LoVo (cell line): ENCODE results near the gene ERC2.
"Not testable (repeated sequence)": the region's sequence is repeated elsewhere in the genome, so short reads cannot be mapped to it uniquely, and the experiment has no call there.

Experiments used
- DNase-seq: peaks from one replicate; pipeline ENCODE4 v3.0.0-alpha.2; 2016; ENCODE audit warnings: low spot score

The ERC2 gene

DNA sequence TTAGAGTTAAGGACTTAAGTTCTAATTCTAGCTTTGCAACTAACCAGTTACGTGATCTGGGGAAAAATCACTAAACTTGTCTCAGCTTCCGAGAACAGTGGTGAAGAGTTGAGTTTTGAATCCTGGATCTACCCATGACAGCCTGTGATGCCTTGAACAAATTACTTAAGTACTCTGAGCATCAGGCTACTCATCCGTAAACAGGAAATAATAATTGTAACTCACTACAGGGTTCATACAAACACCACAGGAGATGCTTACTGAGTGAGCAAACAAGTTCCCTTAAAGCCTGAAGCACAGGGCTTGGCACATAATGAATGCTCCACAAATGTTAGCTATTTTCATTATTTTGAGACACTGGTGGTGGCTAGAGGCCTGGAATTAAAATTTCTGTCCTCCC lies 158.8 kb downstream of the ERC2 start:
- DNase-seq, result no peak

- no peak for DNase-seq
Measured at GRCh38 chr3:56308471-56308870, 159.8 kb downstream of the ERC2 start.

- no peak for DNase-seq
Measured at GRCh38 chr3:56304069-56304468, 164.2 kb downstream of the ERC2 start.

DNA sequence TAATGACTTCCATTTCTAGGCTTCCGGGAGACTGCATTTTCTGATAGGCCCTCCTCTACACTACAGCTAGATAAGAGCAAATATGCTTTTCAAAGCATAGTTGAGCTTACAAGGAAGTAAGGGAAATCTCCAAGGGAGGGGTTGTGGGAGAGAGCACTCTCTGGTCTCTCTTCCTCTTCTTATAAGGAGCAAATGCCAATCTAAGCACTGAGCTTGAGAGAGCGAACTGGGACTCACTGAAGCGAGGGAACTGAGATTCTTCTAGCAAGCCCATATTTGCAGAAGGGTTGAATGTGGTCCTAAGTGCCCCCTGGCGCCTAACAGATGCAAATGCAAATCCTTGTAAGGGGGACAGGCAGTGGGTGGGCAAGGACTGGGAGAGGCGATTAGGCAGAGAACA lies 164.8 kb downstream of the ERC2 start:
- no peak for DNase-seq

GRCh38 chr3:56302417-56302816 lies 165.8 kb downstream of the ERC2 start:
- DNase-seq, result no peak

- DNase-seq, result no peak
Measured at GRCh38 chr3:56297281-56297840, 170.9 kb downstream of the ERC2 start.

DNA sequence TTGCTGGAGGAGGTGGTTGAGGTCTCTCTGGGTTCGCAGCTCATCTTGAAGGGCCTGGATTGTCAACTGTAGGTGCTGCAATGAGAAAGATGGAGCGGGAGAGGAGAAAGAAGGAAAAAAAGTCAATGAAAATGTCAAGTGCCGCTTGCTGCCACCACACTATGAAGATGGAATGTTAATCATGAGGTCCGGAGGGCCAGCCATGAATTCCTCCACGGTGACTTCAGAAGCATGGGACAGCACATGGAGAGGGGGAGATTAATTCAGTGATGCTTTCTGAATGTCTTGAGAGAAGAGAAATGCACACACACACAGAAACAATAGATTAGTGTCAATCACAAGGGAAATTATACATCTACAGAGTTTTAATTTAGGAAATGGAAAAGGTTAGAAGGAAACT lies 171.9 kb downstream of the ERC2 start:
- DNase-seq, result no peak

- DNase-seq, result no peak
Measured at GRCh38 chr3:56295161-56295560, 173.1 kb downstream of the ERC2 start.

DNA sequence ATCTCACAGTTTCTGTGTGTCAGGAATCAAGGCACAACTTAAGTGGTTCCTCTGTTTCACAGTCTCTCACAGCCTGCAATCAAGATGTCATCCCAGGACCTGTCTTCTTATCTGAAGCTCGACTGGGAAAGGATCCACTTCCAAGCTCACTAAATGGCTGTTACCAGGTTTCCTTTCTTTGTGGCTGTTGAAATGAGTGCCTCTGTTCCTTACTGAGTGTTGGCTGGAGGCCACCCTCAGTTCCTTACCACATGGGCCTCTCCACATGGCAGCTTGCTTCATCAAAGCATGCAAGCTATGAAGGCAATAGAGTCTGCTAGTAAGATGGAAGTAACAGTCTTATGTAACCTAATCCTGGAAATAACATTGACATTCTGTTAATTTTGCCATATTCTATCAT lies 174.0 kb downstream of the ERC2 start:
- DNase-seq, result no peak

DNA sequence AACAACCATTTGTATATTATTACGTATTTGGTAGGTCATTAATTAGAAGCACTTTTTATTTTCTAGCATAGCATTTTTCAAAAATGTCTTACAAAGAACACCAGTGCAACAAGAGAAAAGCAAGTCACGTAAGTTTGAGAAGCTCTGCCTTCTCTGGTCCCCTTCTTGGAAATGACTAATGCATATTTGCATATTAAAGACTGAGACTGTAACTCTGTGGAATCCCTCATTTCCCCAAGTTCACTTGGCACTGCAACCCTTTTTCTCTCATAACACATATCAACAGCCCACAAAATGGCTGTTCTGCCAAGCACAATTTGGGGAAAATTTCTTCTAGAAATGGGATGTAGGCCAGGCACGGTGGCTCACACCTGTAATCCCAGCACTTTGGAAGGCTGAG lies 176.3 kb downstream of the ERC2 start:
- no peak for DNase-seq

DNA sequence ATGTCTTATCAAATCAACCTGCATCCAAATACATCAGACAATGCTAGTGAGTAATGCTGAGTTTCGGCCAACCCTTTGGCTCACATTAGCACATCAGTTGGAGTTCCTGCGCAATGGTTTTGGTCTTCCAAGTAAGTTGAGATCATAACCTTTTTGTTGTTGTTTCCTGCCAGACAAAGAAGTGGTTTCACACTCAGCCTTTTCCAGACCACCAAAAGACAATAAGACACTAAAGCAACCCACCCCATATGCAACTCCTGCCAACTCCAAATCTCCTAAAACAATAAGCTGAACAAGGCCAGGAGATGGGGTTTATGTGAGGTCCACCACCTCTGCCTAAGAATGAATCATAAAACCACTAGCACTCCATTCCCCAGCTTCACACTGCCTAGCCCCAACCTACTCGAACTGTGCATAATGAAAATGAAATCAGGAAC lies 177.0 kb downstream of the ERC2 start:
- DNase-seq, result no peak

GRCh38 chr3:56290374-56290773 lies 177.9 kb downstream of the ERC2 start:
- DNase-seq, result no peak

DNA sequence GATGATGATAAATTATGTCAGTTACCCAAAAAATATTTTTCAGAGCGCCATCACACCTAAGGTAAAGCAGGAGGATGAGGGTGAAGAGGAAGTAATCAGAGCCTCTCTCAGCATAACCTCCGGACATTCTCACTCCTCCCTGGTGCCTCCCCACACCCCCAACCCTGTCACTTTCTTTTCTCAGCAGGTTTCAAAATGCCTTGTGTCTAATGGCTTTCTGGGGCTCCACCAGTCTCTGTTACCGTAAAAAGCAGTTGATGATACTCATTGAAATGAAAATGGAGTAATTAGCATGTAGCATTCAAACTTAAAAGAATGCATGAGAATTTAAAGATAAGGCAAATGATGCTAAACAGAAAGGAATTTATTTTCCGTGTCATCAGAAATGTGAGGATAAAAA lies 180.0 kb downstream of the ERC2 start:
- DNase-seq, result no peak

DNA sequence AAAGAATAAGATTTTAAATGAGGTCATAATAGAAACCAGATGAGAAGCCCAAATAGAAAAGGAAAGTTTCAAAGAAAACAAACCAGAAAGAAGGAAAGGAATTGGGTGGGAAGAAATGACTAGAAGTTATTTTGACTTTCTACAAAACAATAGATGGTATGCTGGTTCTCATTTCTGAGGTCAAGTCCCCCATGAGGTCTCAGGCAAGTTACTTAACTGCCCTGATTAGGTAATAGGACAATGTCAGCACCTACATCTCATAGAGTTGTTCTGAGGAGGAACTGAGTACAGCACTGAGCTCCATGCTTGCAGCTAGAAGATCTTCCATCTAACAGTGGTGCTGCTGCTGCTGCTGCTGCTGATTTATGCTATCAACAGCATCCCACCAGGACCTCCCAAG lies 185.9 kb downstream of the ERC2 start:
- no peak for DNase-seq

GRCh38 chr3:56277236-56277635 lies 191.0 kb downstream of the ERC2 start:
- no peak for DNase-seq

GRCh38 chr3:56275120-56275519 lies 193.1 kb downstream of the ERC2 start:
- no peak for DNase-seq

DNA sequence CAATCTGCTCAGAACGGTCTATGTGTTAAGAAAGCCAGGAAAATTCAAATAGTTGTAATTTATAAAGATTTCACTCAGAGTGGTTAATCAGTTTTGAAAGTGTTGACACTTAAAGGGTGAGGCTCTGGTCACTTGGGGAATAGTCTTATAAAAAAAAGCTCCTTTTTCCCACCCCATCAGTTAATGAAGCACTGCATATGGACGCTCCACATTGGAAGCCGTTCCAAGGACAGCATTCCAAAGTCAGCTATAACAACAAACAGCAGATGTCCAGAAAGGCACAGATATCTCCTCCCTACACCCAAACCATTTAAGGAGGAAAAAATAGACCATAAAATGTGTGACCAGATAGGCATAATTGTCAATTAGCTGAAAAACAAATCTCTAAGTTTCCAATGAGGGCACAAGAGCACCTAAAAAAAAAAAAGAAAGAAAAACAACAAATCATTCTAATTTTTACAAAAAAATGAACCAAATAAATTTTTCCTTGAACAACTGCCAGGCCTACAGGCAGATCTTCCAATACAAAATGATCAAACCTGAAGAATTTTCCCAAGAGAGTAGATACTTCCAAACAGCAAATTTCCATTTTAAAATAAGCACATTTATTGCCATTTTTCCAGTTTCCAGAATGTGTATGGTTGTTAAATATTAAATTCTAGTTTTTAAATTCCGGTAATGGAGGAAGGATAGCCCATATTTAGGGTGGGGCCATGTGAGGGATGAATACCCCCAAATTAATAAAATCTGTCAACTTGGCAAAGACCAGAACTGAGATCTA lies 198.3 kb downstream of the ERC2 start:
- no peak for DNase-seq

GRCh38 chr3:56268616-56269383 lies 199.5 kb downstream of the ERC2 start:
- no peak for DNase-seq

GRCh38 chr3:56261852-56262251 lies 206.4 kb downstream of the ERC2 start:
- not testable (repeated sequence) for DNase-seq

GRCh38 chr3:56260262-56260661 lies 208.0 kb downstream of the ERC2 start:
- no peak for DNase-seq

DNA sequence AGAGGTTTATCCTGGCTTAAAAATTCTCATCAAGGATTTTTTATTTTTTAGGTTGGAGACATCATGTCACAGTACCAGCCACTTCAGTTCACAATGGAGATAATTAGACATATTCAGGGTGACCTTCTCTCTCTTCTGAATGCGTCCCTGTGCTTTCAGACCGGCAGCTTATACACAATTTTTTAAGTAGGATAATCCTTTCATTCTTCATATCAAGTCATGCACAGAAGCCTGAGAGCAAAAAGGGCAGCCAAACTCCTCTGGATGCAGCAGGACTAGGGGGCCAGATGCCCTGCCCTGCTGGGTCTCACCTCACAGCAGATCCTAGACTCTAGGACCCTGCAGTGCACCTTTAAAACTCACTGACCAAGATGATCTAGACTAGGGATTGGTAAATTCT lies 210.4 kb downstream of the ERC2 start:
- no peak for DNase-seq

GRCh38 chr3:56254835-56255234 lies 213.4 kb downstream of the ERC2 start:
- DNase-seq, result no peak

- no peak for DNase-seq
Measured at GRCh38 chr3:56253941-56254665, 214.2 kb downstream of the ERC2 start.
